Panc1 (cell line): ENCODE measurements around the gene SEMA4D. TPM values are rescaled to one million over a fixed set of nuclear protein-coding genes. Genes with fewer than 3 reads are reported as not detected.

Experiments
- ATAC-seq: fragments of 200-7000 bp; cut with Tn5 transposase; 2 replicates; pipeline ENCODE4 v1.9.1; 2020; ENCODE audit warnings: mild to moderate bottlenecking, moderate library complexity
- BruUV-seq: library from RNA; stranded (reverse); fragments of 400-500 nt; replicated peaks from 2 replicates; lab custom pipeline; 2021; lab: Mats Ljungman, UMichigan
- CTCF ChIA-PET: fragments of 300-600 bp; sonication (Branson Sonifier 250); formaldehyde crosslinking; loops from one replicate; lab custom pipeline; 2022; ENCODE audit warnings: antibody characterized with exemption; lab: Charles Lee
- POLR2A ChIA-PET: fragments of 300-600 bp; sonication (Branson Sonifier 250); formaldehyde crosslinking; loops from one replicate; lab custom pipeline; 2022; ENCODE audit warnings: antibody characterized with exemption; lab: Charles Lee
- DNase-seq: peaks from one replicate; pipeline ENCODE4 v3.0.0-alpha.2; 2010; ENCODE audit warnings: low read depth, low spot score
- H3K27ac ChIP-seq: 2 replicates; pipeline ENCODE4 v1.5.1; 2011; ENCODE audit warnings: mild to moderate bottlenecking, low read length, inconsistent platforms
- H3K27me3 ChIP-seq: fragments of 200-500 bp; sonication (Bioruptor generic); 2 replicates; pipeline ENCODE4 v1.6.0; 2014; ENCODE audit warnings: low read length, inconsistent platforms; ENCODE audit not compliant: control insufficient read depth, insufficient read depth
- H3K36me3 ChIP-seq: fragments of 200-500 bp; sonication (Bioruptor generic); 2 replicates; pipeline ENCODE4 v1.5.1; 2014; ENCODE audit warnings: inconsistent platforms, mild to moderate bottlenecking, low read length, moderate library complexity; ENCODE audit not compliant: control insufficient read depth, insufficient read depth
- H3K4me1 ChIP-seq: 2 replicates; pipeline ENCODE4 v1.5.1; 2011; ENCODE audit warnings: inconsistent platforms, mild to moderate bottlenecking, low read length, moderate library complexity; ENCODE audit not compliant: control insufficient read depth, insufficient read depth
- H3K4me3 ChIP-seq, 2 experiments: 2 replicates each; pipeline ENCODE4 v1.5.1; 2011 to 2012; ENCODE audit warnings: low read depth in 2 of 2, low read length in 2 of 2, mild to moderate bottlenecking in 2 of 2, inconsistent platforms in 1 of 2, moderate library complexity in 1 of 2
- H3K9me3 ChIP-seq: fragments of 200-500 bp; sonication (Bioruptor generic); 2 replicates; pipeline ENCODE4 v1.5.1; 2014; ENCODE audit warnings: low read depth, mild to moderate bottlenecking, inconsistent platforms, low read length, moderate library complexity; ENCODE audit not compliant: control insufficient read depth, insufficient read depth
- POLR2AphosphoS5 ChIP-seq: IDR thresholded peaks from 2 replicates; pipeline ENCODE4 v1.6.1; 2012; ENCODE audit warnings: mild to moderate bottlenecking, low read depth, low read length, moderate library complexity
- SIN3A ChIP-seq: IDR thresholded peaks from 2 replicates; pipeline ENCODE4 v1.6.1; 2012; ENCODE audit warnings: low read depth, mild to moderate bottlenecking, low read length, moderate library complexity, borderline replicate concordance; ENCODE audit not compliant: insufficient read depth
- TCF7L2 ChIP-seq: IDR thresholded peaks from 2 replicates; pipeline ENCODE4 v1.6.1; 2011; ENCODE audit warnings: mild to moderate bottlenecking, low read depth, low read length, inconsistent platforms
- in situ Hi-C: cut with HindIII; loops from 2 replicates; pipeline ENCODE4 v1.10.0; 2016; ENCODE audit warnings: low sequenced_read_pairs, low pct_unique_long_range_greater_than_20kb
- intact Hi-C: fragments of 100-400 bp; cut with micrococcal nuclease; formaldehyde crosslinking; loops from one replicate; pipeline ENCODE4 v1.10.0; 2022; ENCODE audit not compliant: unreplicated experiment
- total RNA-seq: library from RNA; stranded (reverse); gene quantifications from one replicate; pipeline ENCODE4 v1.2.1, GENCODE V29; 2021; ENCODE audit not compliant: unreplicated experiment
- TF ChIP-seq, protein P1 (sequence below): fragments of 450-650 bp; IDR thresholded peaks from 2 replicates; pipeline ENCODE4 v1.5.1; 2017; ENCODE audit warnings: mild to moderate bottlenecking
- TF ChIP-seq, protein P2 (sequence below), 2 experiments: IDR thresholded peaks; 2 replicates each; pipeline ENCODE4 v1.6.1; 2011 to 2012; ENCODE audit warnings: low read depth in 2 of 2, control low read depth in 1 of 2, low read length in 1 of 2, mild to moderate bottlenecking in 1 of 2, moderate library complexity in 1 of 2; ENCODE audit not compliant: insufficient read depth in 1 of 2

SEMA4D gene
- total RNA-seq, 1 experiment from 2014 or later, result 6.5 TPM

DNA sequence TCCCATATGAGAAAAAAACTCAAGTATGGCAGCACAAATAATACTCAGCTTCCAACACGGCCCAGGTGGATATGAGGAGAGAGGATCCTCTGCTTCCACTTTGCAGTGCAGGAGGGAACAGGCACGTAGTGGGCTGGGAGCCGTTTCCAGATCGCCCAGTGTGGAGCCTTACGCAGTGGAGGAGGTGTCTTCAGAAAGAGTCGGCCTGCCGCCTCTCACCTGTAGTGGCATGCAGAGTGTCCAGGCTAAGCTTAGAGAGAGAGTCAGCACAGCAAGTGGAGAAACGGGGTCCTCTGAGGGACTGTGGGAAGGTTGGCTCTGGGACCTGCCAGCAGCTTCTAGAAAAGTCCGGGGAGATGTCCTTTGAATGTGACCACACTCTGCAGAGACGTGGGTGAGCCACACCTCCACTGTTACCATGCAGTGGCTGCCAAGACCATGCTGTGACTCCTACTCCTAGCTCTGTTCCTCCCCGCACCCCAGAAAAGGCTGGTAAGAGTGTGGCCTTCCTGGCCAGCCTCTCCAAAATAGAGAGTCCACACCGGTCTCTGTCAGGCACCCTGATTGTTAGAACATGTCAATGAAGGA, 3.5 kb upstream of the SEMA4D start:
- H3K9me3 ChIP-seq, result no peaks in the 10 kb centered on the region
- no peak for ATAC-seq
- H3K36me3 ChIP-seq, result peaks cover 4% of the 10 kb centered on the region; the same call in 1 of the 2 replicates
- no peak for DNase-seq
- no TSS peak for BruUV-seq
- no peak overlapping the region for H3K4me3 ChIP-seq
- CTCF ChIA-PET, result no interaction called here
- TF ChIP-seq, protein P1, sequence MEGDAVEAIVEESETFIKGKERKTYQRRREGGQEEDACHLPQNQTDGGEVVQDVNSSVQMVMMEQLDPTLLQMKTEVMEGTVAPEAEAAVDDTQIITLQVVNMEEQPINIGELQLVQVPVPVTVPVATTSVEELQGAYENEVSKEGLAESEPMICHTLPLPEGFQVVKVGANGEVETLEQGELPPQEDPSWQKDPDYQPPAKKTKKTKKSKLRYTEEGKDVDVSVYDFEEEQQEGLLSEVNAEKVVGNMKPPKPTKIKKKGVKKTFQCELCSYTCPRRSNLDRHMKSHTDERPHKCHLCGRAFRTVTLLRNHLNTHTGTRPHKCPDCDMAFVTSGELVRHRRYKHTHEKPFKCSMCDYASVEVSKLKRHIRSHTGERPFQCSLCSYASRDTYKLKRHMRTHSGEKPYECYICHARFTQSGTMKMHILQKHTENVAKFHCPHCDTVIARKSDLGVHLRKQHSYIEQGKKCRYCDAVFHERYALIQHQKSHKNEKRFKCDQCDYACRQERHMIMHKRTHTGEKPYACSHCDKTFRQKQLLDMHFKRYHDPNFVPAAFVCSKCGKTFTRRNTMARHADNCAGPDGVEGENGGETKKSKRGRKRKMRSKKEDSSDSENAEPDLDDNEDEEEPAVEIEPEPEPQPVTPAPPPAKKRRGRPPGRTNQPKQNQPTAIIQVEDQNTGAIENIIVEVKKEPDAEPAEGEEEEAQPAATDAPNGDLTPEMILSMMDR, result no peak
- TF ChIP-seq TCF7L2 (no peak), POLR2AphosphoS5 (no peak), SIN3A (no peak)
- TF ChIP-seq, protein P2, sequence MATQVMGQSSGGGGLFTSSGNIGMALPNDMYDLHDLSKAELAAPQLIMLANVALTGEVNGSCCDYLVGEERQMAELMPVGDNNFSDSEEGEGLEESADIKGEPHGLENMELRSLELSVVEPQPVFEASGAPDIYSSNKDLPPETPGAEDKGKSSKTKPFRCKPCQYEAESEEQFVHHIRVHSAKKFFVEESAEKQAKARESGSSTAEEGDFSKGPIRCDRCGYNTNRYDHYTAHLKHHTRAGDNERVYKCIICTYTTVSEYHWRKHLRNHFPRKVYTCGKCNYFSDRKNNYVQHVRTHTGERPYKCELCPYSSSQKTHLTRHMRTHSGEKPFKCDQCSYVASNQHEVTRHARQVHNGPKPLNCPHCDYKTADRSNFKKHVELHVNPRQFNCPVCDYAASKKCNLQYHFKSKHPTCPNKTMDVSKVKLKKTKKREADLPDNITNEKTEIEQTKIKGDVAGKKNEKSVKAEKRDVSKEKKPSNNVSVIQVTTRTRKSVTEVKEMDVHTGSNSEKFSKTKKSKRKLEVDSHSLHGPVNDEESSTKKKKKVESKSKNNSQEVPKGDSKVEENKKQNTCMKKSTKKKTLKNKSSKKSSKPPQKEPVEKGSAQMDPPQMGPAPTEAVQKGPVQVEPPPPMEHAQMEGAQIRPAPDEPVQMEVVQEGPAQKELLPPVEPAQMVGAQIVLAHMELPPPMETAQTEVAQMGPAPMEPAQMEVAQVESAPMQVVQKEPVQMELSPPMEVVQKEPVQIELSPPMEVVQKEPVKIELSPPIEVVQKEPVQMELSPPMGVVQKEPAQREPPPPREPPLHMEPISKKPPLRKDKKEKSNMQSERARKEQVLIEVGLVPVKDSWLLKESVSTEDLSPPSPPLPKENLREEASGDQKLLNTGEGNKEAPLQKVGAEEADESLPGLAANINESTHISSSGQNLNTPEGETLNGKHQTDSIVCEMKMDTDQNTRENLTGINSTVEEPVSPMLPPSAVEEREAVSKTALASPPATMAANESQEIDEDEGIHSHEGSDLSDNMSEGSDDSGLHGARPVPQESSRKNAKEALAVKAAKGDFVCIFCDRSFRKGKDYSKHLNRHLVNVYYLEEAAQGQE (IDR thresholded peaks at IDR 0.05; ENCODE audit: insufficient read depth in 1 of 2, low read depth in 2 of 2, low read length in 1 of 2), result no peak
- no peak overlapping the region for H3K27ac ChIP-seq
- no peaks in the 10 kb centered on the region for H3K27me3 ChIP-seq
- in situ Hi-C loops (no loop called here), intact Hi-C loops (no loop called here)
- POLR2A ChIA-PET, result no interaction called here
- no peaks in the 10 kb centered on the region for H3K4me1 ChIP-seq

DNA sequence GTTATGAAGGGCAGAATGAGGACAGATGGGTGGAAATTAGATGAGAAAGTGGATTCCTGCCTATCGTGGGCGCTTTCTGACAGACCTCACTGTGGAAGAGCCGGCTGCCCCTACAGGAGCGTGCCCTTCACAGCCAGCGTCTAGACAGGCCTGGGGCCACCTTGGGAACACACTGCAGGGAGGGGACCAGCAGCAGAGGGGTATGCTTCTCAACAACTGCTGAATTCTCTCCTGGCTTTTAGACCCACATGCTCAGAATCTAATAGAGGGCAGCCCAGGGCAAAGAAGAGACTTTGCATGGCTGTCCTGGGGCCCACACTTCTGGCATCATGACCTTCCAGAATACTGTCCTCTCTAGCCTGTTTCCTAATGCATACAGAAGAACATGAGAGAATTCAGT, 2.1 kb upstream of the SEMA4D start:
- no peaks in the 10 kb centered on the region for H3K27me3 ChIP-seq
- peaks cover 4% of the 10 kb centered on the region; the same call in 1 of the 2 replicates for H3K36me3 ChIP-seq
- BruUV-seq, result no TSS peak
- CTCF ChIA-PET, result no interaction called here
- no peak for DNase-seq
- intact Hi-C loops, result no loop called here
- no peak overlapping the region for H3K4me3 ChIP-seq
- H3K4me1 ChIP-seq, result no peaks in the 10 kb centered on the region
- H3K9me3 ChIP-seq, result no peaks in the 10 kb centered on the region
- POLR2A ChIA-PET, result no interaction called here
- in situ Hi-C loops, result no loop called here
- ATAC-seq, result no peak
- H3K27ac ChIP-seq, result no peak overlapping the region
- TF ChIP-seq TCF7L2, result no peak

DNA sequence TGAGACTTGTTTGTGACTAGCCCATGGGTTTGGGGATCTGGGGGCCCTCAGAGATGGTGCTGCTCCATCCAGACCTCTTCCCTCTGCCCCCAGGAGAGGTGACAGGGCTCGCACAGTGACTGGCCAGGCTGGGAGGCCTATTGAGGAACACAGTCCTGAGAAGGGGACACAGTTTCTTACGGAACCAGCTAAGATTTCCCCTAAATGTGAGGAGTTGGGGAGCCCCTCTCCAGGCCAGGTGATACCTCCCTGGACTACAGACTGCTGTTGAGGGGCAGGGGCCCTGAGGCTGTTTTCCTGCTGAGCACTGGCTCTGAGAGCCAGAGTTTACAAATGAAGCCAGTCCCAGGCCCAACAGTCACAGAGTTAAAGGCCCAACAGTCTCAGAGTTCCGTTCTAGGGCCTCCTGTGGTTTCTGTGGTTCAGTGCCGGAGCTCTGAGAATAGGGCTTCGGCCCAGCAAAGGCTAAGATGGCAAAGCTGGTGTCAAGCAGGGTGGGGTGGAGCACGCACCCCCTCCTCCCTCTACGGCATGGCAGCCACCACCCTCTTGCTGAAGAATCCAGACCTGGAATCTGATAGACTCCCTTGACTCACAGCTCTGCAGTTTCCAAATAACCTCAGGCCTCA, 1.1 kb upstream of the SEMA4D start:
- ChIA-PET CTCF (no interaction called here), POLR2A (no interaction called here)
- Histone ChIP-seq H3K27ac (no peak overlapping the region), H3K27me3 (no peaks in the 10 kb centered on the region), H3K4me3 (no peak overlapping the region), H3K36me3 (peaks cover 4% of the 10 kb centered on the region; the same call in 1 of the 2 replicates), H3K9me3 (no peaks in the 10 kb centered on the region), H3K4me1 (no peaks in the 10 kb centered on the region)
- TF ChIP-seq POLR2AphosphoS5, result no peak
- TF ChIP-seq TCF7L2, result no peak
- TF ChIP-seq, protein P2 (IDR thresholded peaks at IDR 0.05; ENCODE audit: insufficient read depth in 1 of 2, low read depth in 2 of 2, low read length in 1 of 2), result no peak
- TF ChIP-seq, protein P1, result no peak
- TF ChIP-seq SIN3A, result no peak
- DNase-seq (no peak), ATAC-seq (no peak)
- BruUV-seq, result no TSS peak
- in situ Hi-C loops (no loop called here), intact Hi-C loops (loop anchor here (1.0 kb wide), 1 partner anchor 39 kb away; no protein-coding TSS in a partner anchor)
